ENCODE results near the gene C1QTNF12.

Gene C1QTNF12

DNA sequence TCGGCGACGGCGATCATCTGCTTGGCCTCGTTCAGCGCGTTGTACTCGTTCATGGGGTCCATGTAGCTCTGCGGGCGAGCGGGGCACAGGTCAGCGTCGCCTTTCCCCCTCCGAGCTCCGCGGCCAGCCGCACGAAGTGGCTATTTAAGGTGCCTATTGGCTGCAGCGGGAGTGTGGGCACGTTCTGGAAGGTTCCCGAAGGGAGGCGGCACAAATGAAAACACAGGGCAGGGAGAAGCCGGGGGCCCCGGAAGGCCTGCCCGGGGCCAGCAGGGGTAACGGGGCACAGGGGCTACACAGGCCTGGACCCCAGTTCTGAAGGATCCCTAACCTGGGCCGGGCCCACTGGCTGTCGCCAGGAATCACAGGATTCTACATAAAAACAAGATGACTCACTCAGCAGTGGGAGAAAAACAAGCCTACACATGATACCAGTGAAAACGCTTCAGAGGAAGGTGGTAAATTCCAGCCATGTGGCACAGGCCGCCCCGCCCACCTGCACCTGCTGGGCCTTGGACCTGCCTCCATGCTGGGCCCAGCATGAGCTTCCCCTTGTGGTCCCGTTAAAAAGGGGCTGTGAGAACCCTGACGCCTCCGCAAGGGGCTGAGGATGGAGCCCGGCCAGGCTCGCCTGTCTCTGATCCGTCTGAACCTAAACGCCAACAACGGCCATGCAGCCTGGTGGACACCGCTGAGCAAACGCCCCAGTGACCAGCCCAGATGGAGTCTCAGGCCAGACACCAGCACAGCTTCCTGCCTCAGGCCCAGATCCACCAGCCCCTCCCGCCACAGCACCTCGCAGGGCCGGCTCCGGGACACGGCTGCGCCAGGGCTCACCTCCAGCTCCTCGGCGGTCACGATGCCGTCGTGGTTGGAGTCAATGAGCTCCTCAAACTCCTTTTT, 28.6 kb downstream of the C1QTNF12 start:
- H3K27ac ChIP-seq (replicated peaks) = no peak overlapping the region
- H3K27me3 ChIP-seq (ENCODE audit: insufficient read depth, poor library complexity, severe bottlenecking) = no peaks in the 10 kb centered on the region
- no peak overlapping the region for H3K4me3 ChIP-seq (replicated peaks; ENCODE audit: insufficient read depth, low read length)
- DNase-seq (ENCODE audit: low read depth in 1 of 2, low spot score in 1 of 2) = no peak
- no peak for TF ChIP-seq GABPA (IDR thresholded peaks at IDR 0.05; ENCODE audit: low read depth)
- TF ChIP-seq, protein P1, sequence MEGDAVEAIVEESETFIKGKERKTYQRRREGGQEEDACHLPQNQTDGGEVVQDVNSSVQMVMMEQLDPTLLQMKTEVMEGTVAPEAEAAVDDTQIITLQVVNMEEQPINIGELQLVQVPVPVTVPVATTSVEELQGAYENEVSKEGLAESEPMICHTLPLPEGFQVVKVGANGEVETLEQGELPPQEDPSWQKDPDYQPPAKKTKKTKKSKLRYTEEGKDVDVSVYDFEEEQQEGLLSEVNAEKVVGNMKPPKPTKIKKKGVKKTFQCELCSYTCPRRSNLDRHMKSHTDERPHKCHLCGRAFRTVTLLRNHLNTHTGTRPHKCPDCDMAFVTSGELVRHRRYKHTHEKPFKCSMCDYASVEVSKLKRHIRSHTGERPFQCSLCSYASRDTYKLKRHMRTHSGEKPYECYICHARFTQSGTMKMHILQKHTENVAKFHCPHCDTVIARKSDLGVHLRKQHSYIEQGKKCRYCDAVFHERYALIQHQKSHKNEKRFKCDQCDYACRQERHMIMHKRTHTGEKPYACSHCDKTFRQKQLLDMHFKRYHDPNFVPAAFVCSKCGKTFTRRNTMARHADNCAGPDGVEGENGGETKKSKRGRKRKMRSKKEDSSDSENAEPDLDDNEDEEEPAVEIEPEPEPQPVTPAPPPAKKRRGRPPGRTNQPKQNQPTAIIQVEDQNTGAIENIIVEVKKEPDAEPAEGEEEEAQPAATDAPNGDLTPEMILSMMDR (IDR thresholded peaks at IDR 0.05; ENCODE audit: insufficient read depth, low read length) = no peak
- no peak for TF ChIP-seq SPI1 (IDR thresholded peaks at IDR 0.05; ENCODE audit: borderline replicate concordance, low read depth)
- TF ChIP-seq, protein P2, sequence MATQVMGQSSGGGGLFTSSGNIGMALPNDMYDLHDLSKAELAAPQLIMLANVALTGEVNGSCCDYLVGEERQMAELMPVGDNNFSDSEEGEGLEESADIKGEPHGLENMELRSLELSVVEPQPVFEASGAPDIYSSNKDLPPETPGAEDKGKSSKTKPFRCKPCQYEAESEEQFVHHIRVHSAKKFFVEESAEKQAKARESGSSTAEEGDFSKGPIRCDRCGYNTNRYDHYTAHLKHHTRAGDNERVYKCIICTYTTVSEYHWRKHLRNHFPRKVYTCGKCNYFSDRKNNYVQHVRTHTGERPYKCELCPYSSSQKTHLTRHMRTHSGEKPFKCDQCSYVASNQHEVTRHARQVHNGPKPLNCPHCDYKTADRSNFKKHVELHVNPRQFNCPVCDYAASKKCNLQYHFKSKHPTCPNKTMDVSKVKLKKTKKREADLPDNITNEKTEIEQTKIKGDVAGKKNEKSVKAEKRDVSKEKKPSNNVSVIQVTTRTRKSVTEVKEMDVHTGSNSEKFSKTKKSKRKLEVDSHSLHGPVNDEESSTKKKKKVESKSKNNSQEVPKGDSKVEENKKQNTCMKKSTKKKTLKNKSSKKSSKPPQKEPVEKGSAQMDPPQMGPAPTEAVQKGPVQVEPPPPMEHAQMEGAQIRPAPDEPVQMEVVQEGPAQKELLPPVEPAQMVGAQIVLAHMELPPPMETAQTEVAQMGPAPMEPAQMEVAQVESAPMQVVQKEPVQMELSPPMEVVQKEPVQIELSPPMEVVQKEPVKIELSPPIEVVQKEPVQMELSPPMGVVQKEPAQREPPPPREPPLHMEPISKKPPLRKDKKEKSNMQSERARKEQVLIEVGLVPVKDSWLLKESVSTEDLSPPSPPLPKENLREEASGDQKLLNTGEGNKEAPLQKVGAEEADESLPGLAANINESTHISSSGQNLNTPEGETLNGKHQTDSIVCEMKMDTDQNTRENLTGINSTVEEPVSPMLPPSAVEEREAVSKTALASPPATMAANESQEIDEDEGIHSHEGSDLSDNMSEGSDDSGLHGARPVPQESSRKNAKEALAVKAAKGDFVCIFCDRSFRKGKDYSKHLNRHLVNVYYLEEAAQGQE (IDR thresholded peaks at IDR 0.05; ENCODE audit: insufficient replicate concordance, low read depth) = no peak
- TF ChIP-seq POLR2AphosphoS5 (IDR thresholded peaks at IDR 0.05; ENCODE audit: low read depth) = no peak

DNA sequence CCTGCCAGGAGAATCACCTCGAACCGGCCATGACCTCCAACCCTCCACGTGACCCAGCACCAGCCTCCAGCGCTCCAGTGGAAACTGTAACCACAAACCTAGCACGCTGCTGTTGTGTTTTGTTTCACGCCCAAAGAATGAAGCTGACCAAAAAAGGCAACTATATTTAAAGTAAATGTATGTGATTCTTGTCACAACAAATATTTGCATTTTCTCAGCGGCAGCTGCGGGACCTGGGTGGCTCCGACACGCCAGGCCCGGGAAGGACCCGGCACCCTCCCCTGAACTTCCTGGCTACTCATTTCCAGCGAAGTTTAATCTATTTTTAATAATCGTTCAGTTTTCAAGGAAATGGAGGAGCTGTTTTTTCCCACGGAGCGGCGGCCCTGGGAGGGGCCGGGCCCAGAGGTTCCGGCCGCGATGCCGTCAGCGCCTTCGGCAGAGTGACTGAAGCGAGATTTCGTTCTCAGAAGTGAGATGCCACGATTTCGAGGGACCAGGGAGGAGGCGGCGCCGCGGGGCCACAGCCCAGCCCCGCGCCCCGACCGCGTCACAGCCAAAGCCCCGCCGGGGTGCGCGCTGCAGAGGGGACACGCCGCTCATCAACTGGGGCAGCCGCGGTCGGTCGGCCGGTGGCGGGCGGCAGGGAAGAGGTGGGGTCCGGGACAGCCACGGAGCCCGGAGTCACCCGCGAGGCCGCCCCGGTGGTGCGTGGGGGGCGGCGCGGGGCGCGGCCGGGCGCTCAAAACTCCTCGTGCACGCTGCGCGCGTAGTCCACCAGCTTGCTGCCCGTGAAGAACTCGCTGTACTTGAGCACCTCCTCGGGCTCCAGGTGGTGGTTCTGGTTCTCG, 29.5 kb downstream of the C1QTNF12 start:
- TF ChIP-seq SPI1 (IDR thresholded peaks at IDR 0.05; ENCODE audit: borderline replicate concordance, low read depth) (no peak), GABPA (IDR thresholded peaks at IDR 0.05; ENCODE audit: low read depth) (no peak), POLR2AphosphoS5 (IDR thresholded peaks at IDR 0.05; ENCODE audit: low read depth) (no peak)
- TF ChIP-seq, protein P2 (IDR thresholded peaks at IDR 0.05; ENCODE audit: insufficient replicate concordance, low read depth) = no peak
- TF ChIP-seq, protein P1 (IDR thresholded peaks at IDR 0.05; ENCODE audit: insufficient read depth, low read length) = no peak
- no peak for DNase-seq (ENCODE audit: low read depth in 1 of 2, low spot score in 1 of 2)

DNA sequence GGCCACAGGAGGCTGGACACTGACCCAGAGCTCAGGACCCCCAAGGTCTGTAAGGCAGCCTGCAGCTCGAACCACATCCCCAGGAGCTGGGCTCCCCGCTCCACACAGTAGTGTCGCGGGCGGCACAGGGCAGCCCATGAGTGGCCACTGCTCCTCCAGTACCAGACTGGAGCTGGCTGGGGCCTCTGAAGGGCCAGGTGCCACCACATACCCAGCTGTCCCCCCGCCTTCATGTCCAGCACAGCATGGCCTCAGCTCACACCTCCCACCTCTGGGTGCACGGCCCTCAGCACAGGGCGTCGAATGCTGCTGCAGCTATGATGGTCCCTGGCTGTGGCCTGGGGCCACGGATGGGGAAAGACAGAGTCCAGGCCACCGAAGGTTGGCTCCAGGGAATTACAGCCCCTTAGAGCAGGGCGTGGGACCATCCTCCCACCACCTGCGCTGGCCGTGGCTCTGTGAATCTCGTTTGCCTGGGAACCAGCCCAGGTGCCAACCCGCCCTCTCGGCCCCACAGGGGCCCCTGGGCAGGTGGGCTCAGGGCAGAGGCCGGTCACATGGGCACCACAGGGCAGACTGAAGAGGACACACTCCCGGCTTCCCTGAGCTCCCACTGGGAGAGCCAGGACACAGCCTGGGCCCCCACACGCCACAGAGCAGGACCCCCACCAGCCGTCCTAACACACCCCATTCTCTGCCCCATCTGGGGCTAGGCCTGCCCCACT, 30.5 kb downstream of the C1QTNF12 start:
- no peak for DNase-seq (ENCODE audit: low read depth in 1 of 2, low spot score in 1 of 2)
- Histone ChIP-seq H3K27ac (replicated peaks) (no peak overlapping the region), H3K27me3 (ENCODE audit: insufficient read depth, poor library complexity, severe bottlenecking) (no peaks in the 10 kb centered on the region), H3K4me3 (replicated peaks; ENCODE audit: insufficient read depth, low read length) (no peak overlapping the region)
- TF ChIP-seq GABPA (IDR thresholded peaks at IDR 0.05; ENCODE audit: low read depth) = no peak
- TF ChIP-seq SPI1 (IDR thresholded peaks at IDR 0.05; ENCODE audit: borderline replicate concordance, low read depth) = no peak
- TF ChIP-seq, protein P1 (IDR thresholded peaks at IDR 0.05; ENCODE audit: insufficient read depth, low read length) = no peak
- TF ChIP-seq POLR2AphosphoS5 (IDR thresholded peaks at IDR 0.05; ENCODE audit: low read depth) = no peak
- TF ChIP-seq, protein P2 (IDR thresholded peaks at IDR 0.05; ENCODE audit: insufficient replicate concordance, low read depth) = no peak

More for the DNA sequence above, 29.5 kb downstream of the C1QTNF12 start:
- Histone ChIP-seq H3K27me3 (ENCODE audit: insufficient read depth, poor library complexity, severe bottlenecking) (no peaks in the 10 kb centered on the region), H3K27ac (replicated peaks) (no peak overlapping the region), H3K4me3 (replicated peaks; ENCODE audit: insufficient read depth, low read length) (no peak overlapping the region)

Measured in HL-60 (cell line).